Loucy (cell line): ENCODE data around the gene ELMO1.

Experiments
- H2AFZ ChIP-seq: fragments of 200-600 bp; sonication (generic); 2 replicates; pipeline ENCODE4 v1.6.0; 2016; ENCODE audit warnings: antibody characterized with exemption, mild to moderate bottlenecking, low read length, moderate library complexity
- H3F3A ChIP-seq: fragments of 200-600 bp; 2 replicates; pipeline ENCODE4 v1.6.0; 2016; ENCODE audit warnings: antibody characterized with exemption, low read depth, mild to moderate bottlenecking
- H3K27me3 ChIP-seq: fragments of 200-600 bp; sonication (generic); 2 replicates; pipeline ENCODE4 v1.6.1; 2014; ENCODE audit warnings: low read length, mild to moderate bottlenecking; ENCODE audit not compliant: insufficient read depth, poor library complexity, severe bottlenecking
- H3K36me3 ChIP-seq: fragments of 200-600 bp; sonication (generic); 2 replicates; pipeline ENCODE4 v1.6.1; 2016; ENCODE audit warnings: low read length; ENCODE audit not compliant: insufficient read depth
- H3K4me1 ChIP-seq: fragments of 200-600 bp; sonication (generic); 2 replicates; pipeline ENCODE4 v1.5.1; 2014; ENCODE audit warnings: low read length, mild to moderate bottlenecking; ENCODE audit not compliant: insufficient read depth, poor library complexity, severe bottlenecking
- H3K4me2 ChIP-seq: fragments of 200-600 bp; sonication (generic); 2 replicates; pipeline ENCODE4 v1.6.0; 2014; ENCODE audit warnings: antibody characterized with exemption, low read length, low read depth, mild to moderate bottlenecking; ENCODE audit not compliant: poor library complexity, severe bottlenecking
- H3K4me3 ChIP-seq: fragments of 200-600 bp; sonication (generic); 2 replicates; pipeline ENCODE4 v1.5.1; 2014; ENCODE audit warnings: low read length, mild to moderate bottlenecking, mixed read lengths; ENCODE audit not compliant: poor library complexity, severe bottlenecking
- H3K79me2 ChIP-seq: fragments of 200-600 bp; sonication (generic); 2 replicates; pipeline ENCODE4 v1.6.1; 2014; ENCODE audit warnings: low read length; ENCODE audit not compliant: insufficient read depth
- H3K9ac ChIP-seq: fragments of 200-600 bp; sonication (generic); 2 replicates; pipeline ENCODE4 v1.6.0; 2014; ENCODE audit warnings: mild to moderate bottlenecking, low read depth, low read length, moderate library complexity; ENCODE audit not compliant: poor library complexity, severe bottlenecking
- H3K9me2 ChIP-seq: fragments of 200-600 bp; sonication (generic); replicated peaks from 2 replicates; pipeline ENCODE4 v1.6.1; 2016; ENCODE audit warnings: low read depth, low read length, mixed read lengths
- H3K9me3 ChIP-seq: fragments of 200-600 bp; sonication (generic); 2 replicates; pipeline ENCODE4 v1.6.1; 2014; ENCODE audit warnings: mild to moderate bottlenecking, antibody characterized with exemption, low read length, low read depth; ENCODE audit not compliant: insufficient read depth
- H4K20me1 ChIP-seq: fragments of 200-600 bp; sonication (generic); 2 replicates; pipeline ENCODE4 v1.6.0; 2014; ENCODE audit warnings: antibody characterized with exemption, low read length, mild to moderate bottlenecking; ENCODE audit not compliant: insufficient read depth, poor library complexity, severe bottlenecking
- CTCF ChIP-seq: fragments of 200-600 bp; sonication (generic); conservative IDR thresholded peaks from 2 replicates; pipeline ENCODE4 v1.5.1; 2014; ENCODE audit warnings: mild to moderate bottlenecking, antibody characterized with exemption, low read length
- EZH2phosphoT487 ChIP-seq: fragments of 200-600 bp; IDR thresholded peaks from 2 replicates; pipeline ENCODE4 v1.6.1; 2018; ENCODE audit warnings: antibody characterized with exemption, mild to moderate bottlenecking, moderate library complexity, borderline replicate concordance

The ELMO1 gene

GRCh38 chr7:37093257-37093656, 355.4 kb downstream of the ELMO1 start:
- Histone ChIP-seq H3K9me3 (no peaks in the 10 kb centered on the region), H3K9ac (no peak overlapping the region), H3K36me3 (peaks cover 47% of the 10 kb centered on the region; the same call in 1 of the 2 replicates), H3K9me2 (no peaks in the 10 kb centered on the region), H3K4me1 (no peaks in the 10 kb centered on the region), H3K4me2 (no peak overlapping the region), H3K27me3 (no peaks in the 10 kb centered on the region), H3K4me3 (no peak overlapping the region), H3K79me2 (no peaks in the 10 kb centered on the region), H4K20me1 (no peaks in the 10 kb centered on the region), H2AFZ (no peak overlapping the region), H3F3A (no peaks in the 10 kb centered on the region)
- TF ChIP-seq CTCF = no peak
- no peak for TF ChIP-seq EZH2phosphoT487

- no peaks in the 10 kb centered on the region for H3F3A ChIP-seq
- no peak overlapping the region for H3K9ac ChIP-seq
- H3K4me1 ChIP-seq = no peaks in the 10 kb centered on the region
- H3K9me2 ChIP-seq = no peaks in the 10 kb centered on the region
- H3K79me2 ChIP-seq = no peaks in the 10 kb centered on the region
- TF ChIP-seq CTCF (no peak), EZH2phosphoT487 (no peak)
- H3K27me3 ChIP-seq = no peaks in the 10 kb centered on the region
- no peaks in the 10 kb centered on the region for H4K20me1 ChIP-seq
- no peak overlapping the region for H2AFZ ChIP-seq
- no peaks in the 10 kb centered on the region for H3K9me3 ChIP-seq
- H3K4me2 ChIP-seq = no peak overlapping the region
- peaks cover 47% of the 10 kb centered on the region; the same call in 1 of the 2 replicates for H3K36me3 ChIP-seq
- H3K4me3 ChIP-seq = no peak overlapping the region
Observed at GRCh38 chr7:37092548-37092947, 356.1 kb downstream of the ELMO1 start.

- Histone ChIP-seq H3K4me1 (no peaks in the 10 kb centered on the region), H3K4me2 (no peak overlapping the region), H3K79me2 (no peaks in the 10 kb centered on the region), H3K4me3 (no peak overlapping the region), H3K9me3 (no peaks in the 10 kb centered on the region), H3K9me2 (no peaks in the 10 kb centered on the region), H3K27me3 (no peaks in the 10 kb centered on the region), H2AFZ (no peak overlapping the region), H3K9ac (no peak overlapping the region), H3F3A (no peaks in the 10 kb centered on the region), H3K36me3 (peaks cover 36% of the 10 kb centered on the region; the same call in 1 of the 2 replicates), H4K20me1 (no peaks in the 10 kb centered on the region)
- TF ChIP-seq EZH2phosphoT487 = no peak
- no peak for TF ChIP-seq CTCF
Observed at GRCh38 chr7:37089972-37090371, 358.7 kb downstream of the ELMO1 start.
